Glutamatergic neuron (in vitro differentiated cells): ENCODE measurements around the gene ATG101. TPM values are rescaled to one million over a fixed set of nuclear protein-coding genes. Genes with fewer than 3 reads are reported as not detected.

Source experiments
- DNase-seq: peaks from one replicate; pipeline ENCODE4 v3.0.0; 2022
- H3K27ac Mint-ChIP-seq: one replicate; pipeline ENCODE4 v1.8.0; 2020; ENCODE audit warnings: mild to moderate bottlenecking, mixed read lengths, inconsistent platforms; ENCODE audit not compliant: unreplicated experiment
- H3K27me3 Mint-ChIP-seq: one replicate; pipeline ENCODE4 v1.8.0; 2020; ENCODE audit warnings: mild to moderate bottlenecking, moderate library complexity, mixed read lengths, inconsistent platforms; ENCODE audit not compliant: unreplicated experiment
- H3K36me3 Mint-ChIP-seq: one replicate; pipeline ENCODE4 v1.8.0; 2020; ENCODE audit warnings: mild to moderate bottlenecking, mixed read lengths, inconsistent platforms; ENCODE audit not compliant: unreplicated experiment
- H3K4me1 Mint-ChIP-seq: one replicate; pipeline ENCODE4 v1.8.0; 2020; ENCODE audit warnings: mild to moderate bottlenecking, low read depth, mixed read lengths, inconsistent platforms; ENCODE audit not compliant: unreplicated experiment
- H3K4me3 Mint-ChIP-seq: one replicate; pipeline ENCODE4 v1.8.0; 2020; ENCODE audit warnings: mild to moderate bottlenecking, mixed read lengths, inconsistent platforms; ENCODE audit not compliant: unreplicated experiment
- H3K9me3 Mint-ChIP-seq: one replicate; pipeline ENCODE4 v1.8.0; 2020; ENCODE audit warnings: mild to moderate bottlenecking, moderate library complexity, mixed read lengths, inconsistent platforms; ENCODE audit not compliant: unreplicated experiment
- total RNA-seq: library from RNA; stranded (reverse); fragmentation: NEBNext Ultra II Directional; extraction: Animal tissue kit (Norgen Biotek cat#: 25700); gene quantifications from one replicate; pipeline ENCODE4 v1.2.1, GENCODE V29; 2021; ENCODE audit not compliant: unreplicated experiment
- TF ChIP-seq, protein P1 (sequence below): fragments of 200-600 bp; sonication (generic); IDR thresholded peaks from one replicate; pipeline ENCODE4 v1.5.0; 2021; ENCODE audit not compliant: partially characterized antibody, unreplicated experiment

ATG101 gene
- total RNA-seq, 1 donor from 2014 or later = 26.2 TPM

DNA sequence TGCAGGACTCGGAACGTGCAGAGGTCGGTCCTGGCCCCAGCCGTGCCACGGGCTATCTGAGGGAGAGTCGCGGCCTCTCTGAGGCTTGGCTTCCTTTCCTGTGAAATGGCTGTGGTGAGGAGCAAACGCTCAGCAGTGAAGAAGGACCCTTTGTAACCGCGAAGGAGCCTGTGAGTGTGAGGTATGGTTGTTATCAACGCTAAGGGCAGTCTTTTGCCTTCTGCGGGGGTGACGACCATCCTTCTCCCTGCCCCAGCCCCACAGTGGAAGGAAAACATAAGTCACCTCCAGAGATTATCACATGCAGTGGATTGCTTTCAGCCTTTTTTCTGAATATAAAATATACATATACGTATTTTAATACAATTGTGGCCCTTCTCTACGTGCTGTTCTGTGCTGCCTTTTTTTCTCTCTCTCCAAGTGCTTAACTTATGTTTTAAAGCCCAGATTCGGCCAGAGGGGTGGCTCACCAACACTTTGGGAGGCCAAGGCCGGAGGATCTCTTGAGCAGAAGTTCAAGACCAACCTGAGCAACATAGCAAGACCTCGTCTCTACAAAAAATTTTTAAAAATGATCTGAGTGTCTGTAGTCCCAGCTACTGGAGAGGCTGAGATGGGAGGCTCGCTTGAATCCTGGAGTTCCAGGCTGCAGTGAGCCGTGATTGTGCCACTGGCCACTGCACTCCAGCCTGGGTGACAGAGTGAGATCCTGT lies 45.6 kb upstream of the ATG101 start:
- Mint-ChIP-seq H3K9me3 (peaks cover 15% of the 10 kb centered on the region), H3K27me3 (peaks cover 12% of the 10 kb centered on the region), H3K36me3 (no peaks in the 10 kb centered on the region), H3K4me3 (peak overlapping the region; percentile 76), H3K27ac (no peak overlapping the region), H3K4me1 (peaks cover 19% of the 10 kb centered on the region)
- TF ChIP-seq, protein P1, sequence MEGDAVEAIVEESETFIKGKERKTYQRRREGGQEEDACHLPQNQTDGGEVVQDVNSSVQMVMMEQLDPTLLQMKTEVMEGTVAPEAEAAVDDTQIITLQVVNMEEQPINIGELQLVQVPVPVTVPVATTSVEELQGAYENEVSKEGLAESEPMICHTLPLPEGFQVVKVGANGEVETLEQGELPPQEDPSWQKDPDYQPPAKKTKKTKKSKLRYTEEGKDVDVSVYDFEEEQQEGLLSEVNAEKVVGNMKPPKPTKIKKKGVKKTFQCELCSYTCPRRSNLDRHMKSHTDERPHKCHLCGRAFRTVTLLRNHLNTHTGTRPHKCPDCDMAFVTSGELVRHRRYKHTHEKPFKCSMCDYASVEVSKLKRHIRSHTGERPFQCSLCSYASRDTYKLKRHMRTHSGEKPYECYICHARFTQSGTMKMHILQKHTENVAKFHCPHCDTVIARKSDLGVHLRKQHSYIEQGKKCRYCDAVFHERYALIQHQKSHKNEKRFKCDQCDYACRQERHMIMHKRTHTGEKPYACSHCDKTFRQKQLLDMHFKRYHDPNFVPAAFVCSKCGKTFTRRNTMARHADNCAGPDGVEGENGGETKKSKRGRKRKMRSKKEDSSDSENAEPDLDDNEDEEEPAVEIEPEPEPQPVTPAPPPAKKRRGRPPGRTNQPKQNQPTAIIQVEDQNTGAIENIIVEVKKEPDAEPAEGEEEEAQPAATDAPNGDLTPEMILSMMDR = peak; percentile 67
- no peak for DNase-seq

DNA sequence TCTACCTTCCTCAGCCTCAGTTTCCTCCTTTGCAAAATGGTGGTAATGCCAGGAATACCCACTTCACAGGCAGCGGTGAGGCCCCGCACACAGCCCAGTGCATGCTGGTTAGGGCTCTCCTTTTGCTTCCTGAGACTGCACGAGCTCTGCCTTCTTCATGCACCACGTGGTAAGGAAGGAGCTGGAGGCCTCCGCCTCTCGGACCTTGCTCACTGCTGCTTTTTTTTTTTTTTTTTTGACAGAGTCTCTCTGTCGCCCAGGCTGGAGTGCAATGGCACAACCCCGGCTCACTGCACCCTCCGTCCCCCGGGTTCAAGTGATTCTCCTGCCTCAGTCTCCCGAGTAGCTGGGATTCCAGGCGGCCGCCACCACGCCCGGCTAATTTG lies 44.9 kb upstream of the ATG101 start:
- H3K4me1 Mint-ChIP-seq = peaks cover 25% of the 10 kb centered on the region
- peaks cover 15% of the 10 kb centered on the region for H3K9me3 Mint-ChIP-seq
- H3K36me3 Mint-ChIP-seq = no peaks in the 10 kb centered on the region
- no peak overlapping the region for H3K4me3 Mint-ChIP-seq
- TF ChIP-seq, protein P1 = no peak
- peaks cover 12% of the 10 kb centered on the region for H3K27me3 Mint-ChIP-seq
- no peak overlapping the region for H3K27ac Mint-ChIP-seq
- DNase-seq = no peak

DNA sequence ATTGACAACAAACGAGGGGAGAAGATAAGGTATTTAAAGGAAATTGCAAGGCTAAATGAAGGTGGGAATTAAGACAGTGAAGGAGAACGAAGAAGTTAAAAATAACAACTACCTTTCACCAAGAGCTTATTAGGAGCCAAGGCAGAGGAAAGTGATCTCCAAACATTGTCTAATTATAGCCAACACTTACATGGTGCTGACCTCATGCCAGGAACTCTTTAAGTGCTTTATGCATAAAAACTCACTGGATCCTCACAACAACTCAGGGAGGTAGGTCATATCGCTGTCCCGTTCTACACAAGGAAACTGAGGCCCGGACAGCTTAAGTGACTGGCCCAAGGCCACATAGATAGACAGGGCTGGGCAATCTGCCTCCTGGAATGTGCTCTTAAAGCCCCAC lies 43.5 kb upstream of the ATG101 start:
- H3K4me3 Mint-ChIP-seq = peak overlapping the region; percentile 81
- H3K4me1 Mint-ChIP-seq = peaks cover 20% of the 10 kb centered on the region
- H3K36me3 Mint-ChIP-seq = no peaks in the 10 kb centered on the region
- H3K27ac Mint-ChIP-seq = no peak overlapping the region
- DNase-seq = no peak
- TF ChIP-seq, protein P1 = no peak
- H3K27me3 Mint-ChIP-seq = peaks cover 7% of the 10 kb centered on the region
- H3K9me3 Mint-ChIP-seq = peaks cover 11% of the 10 kb centered on the region

DNA sequence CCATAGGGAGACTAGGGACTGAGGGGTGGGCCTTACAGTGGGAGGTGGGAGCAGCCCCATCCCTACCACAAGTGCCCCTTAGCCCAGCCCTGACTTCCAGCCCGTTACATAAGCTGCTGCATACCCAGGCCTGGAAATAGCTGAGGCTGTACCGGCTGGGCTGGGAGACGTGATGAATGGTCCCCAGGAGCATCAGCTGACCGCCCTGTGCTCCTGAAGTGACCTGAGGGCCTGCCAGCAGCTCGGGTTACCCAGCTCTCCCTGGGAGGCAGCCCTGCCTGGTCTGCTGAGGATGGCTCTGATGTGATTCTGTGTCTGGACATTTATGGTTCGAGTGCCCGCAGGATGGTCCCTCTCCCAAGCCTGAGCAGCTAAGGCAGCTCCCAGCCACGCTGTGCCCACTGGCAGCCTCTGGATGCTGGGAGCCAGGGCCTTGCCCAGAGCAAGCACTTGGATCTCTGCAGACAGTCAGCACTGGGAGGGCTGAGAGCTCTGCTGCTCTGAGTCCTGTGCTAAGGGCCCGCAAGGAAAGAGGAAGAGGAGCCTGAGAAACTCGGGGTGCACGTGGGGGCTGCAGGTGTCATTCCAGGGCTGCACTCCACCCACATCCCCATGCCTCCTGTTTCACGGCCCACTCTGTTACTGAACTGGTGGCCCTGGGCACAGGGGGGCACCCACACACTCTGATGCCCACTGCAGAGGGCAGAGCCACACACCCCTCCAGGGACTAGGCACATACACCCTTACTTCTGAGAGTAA lies 42.5 kb upstream of the ATG101 start:
- Mint-ChIP-seq H3K4me3 (no peak overlapping the region), H3K9me3 (peaks cover 11% of the 10 kb centered on the region), H3K36me3 (no peaks in the 10 kb centered on the region), H3K4me1 (peaks cover 20% of the 10 kb centered on the region), H3K27ac (no peak overlapping the region), H3K27me3 (peaks cover 7% of the 10 kb centered on the region)
- TF ChIP-seq, protein P1 = no peak
- peak; percentile 61 for DNase-seq

DNA sequence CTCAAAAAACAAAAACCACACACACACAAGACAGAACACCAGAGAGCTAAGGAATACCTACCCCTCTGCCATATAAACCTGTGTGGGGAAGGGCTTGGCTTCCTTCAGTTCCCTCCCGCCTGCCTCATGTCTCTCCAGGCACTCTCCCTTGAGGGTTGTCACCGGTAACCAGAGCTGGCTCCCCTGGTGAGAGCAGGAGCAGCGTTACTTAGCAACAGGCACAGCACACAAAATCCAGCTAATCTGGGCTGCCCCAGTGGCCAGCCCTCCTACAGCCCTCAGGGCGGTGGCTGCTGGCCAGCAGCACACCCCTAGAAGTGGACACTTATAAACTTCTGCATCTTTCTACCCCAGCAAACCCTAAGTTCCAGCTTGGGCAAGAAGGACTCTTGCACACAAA lies 40.1 kb upstream of the ATG101 start:
- DNase-seq = peak; percentile 63
- H3K9me3 Mint-ChIP-seq = peaks cover 13% of the 10 kb centered on the region
- H3K27me3 Mint-ChIP-seq = peaks cover 10% of the 10 kb centered on the region
- H3K36me3 Mint-ChIP-seq = no peaks in the 10 kb centered on the region
- H3K4me3 Mint-ChIP-seq = peak overlapping the region; percentile 25
- TF ChIP-seq, protein P1 = no peak
- H3K4me1 Mint-ChIP-seq = peaks cover 27% of the 10 kb centered on the region
- H3K27ac Mint-ChIP-seq = peak overlapping the region; percentile 28
